OCI-LY1 (cell line): Measurements from ENCODE around the gene SETD5.

Experiments used
- H2AFZ ChIP-seq: fragments of 200-600 bp; sonication (generic), shearing (Covaris generic); 2 replicates; pipeline ENCODE4 v1.6.0; 2014; ENCODE audit warnings: antibody characterized with exemption, mild to moderate bottlenecking, low read length
- H3F3A ChIP-seq: fragments of 200-600 bp; sonication (generic), shearing (Covaris generic); 2 replicates; pipeline ENCODE4 v1.6.0; 2014; ENCODE audit warnings: mild to moderate bottlenecking, antibody characterized with exemption, low read length, moderate library complexity; ENCODE audit not compliant: insufficient read depth
- H3K27ac ChIP-seq: fragments of 200-600 bp; sonication (generic); 2 replicates; pipeline ENCODE4 v1.5.1; 2014; ENCODE audit warnings: low read length, mixed run types, mild to moderate bottlenecking, low read depth; ENCODE audit not compliant: poor library complexity, severe bottlenecking
- H3K27me3 ChIP-seq: fragments of 200-600 bp; sonication (generic); 2 replicates; pipeline ENCODE4 v1.6.0; 2014; ENCODE audit warnings: antibody characterized with exemption, mild to moderate bottlenecking, low read length, moderate library complexity; ENCODE audit not compliant: insufficient read depth
- H3K36me3 ChIP-seq: fragments of 200-600 bp; sonication (generic); 2 replicates; pipeline ENCODE4 v1.6.1; 2014; ENCODE audit warnings: mild to moderate bottlenecking, antibody characterized with exemption, low read length, moderate library complexity, mixed read lengths; ENCODE audit not compliant: insufficient read depth
- H3K4me1 ChIP-seq: fragments of 200-600 bp; sonication (generic); 2 replicates; pipeline ENCODE4 v1.5.1; 2014; ENCODE audit warnings: mild to moderate bottlenecking, low read length, moderate library complexity; ENCODE audit not compliant: insufficient read depth, severe bottlenecking
- H3K4me2 ChIP-seq: fragments of 200-600 bp; sonication (generic), shearing (Covaris generic); 2 replicates; pipeline ENCODE4 v1.6.1; 2014; ENCODE audit warnings: low read length
- H3K4me3 ChIP-seq: fragments of 200-600 bp; sonication (generic); 2 replicates; pipeline ENCODE4 v1.5.1; 2014; ENCODE audit warnings: low read length, low read depth, mild to moderate bottlenecking, mixed read lengths; ENCODE audit not compliant: poor library complexity, severe bottlenecking
- H3K79me2 ChIP-seq: fragments of 200-600 bp; shearing (Covaris generic); 2 replicates; pipeline ENCODE4 v1.6.1; 2016; ENCODE audit warnings: mixed run types, low read length, mixed read lengths; ENCODE audit not compliant: insufficient read depth
- H3K9ac ChIP-seq: fragments of 200-600 bp; sonication (generic), shearing (Covaris generic); 2 replicates; pipeline ENCODE4 v1.6.1; 2014; ENCODE audit warnings: mild to moderate bottlenecking, low read length, mixed read lengths
- H3K9me2 ChIP-seq: fragments of 200-600 bp; sonication (generic), shearing (Covaris generic); 2 replicates; pipeline ENCODE4 v1.6.1; 2014; ENCODE audit warnings: low read depth, mild to moderate bottlenecking, low read length, mixed read lengths
- H3K9me3 ChIP-seq: fragments of 200-600 bp; shearing (Covaris generic); 2 replicates; pipeline ENCODE4 v1.6.1; 2014; ENCODE audit warnings: low read length, mixed read lengths
- H4K20me1 ChIP-seq: fragments of 200-600 bp; sonication (generic), shearing (Covaris generic); 2 replicates; pipeline ENCODE4 v1.6.0; 2016; ENCODE audit warnings: mild to moderate bottlenecking, low read length; ENCODE audit not compliant: insufficient read depth
- CTCF ChIP-seq: fragments of 200-600 bp; sonication (generic), shearing (Covaris generic); IDR thresholded peaks from 2 replicates; pipeline ENCODE4 v1.5.1; 2017; ENCODE audit warnings: mild to moderate bottlenecking, antibody characterized with exemption, low read length, moderate library complexity, mixed read lengths
- EZH2 ChIP-seq: fragments of 200-600 bp; sonication (generic), shearing (Covaris generic); IDR thresholded peaks from 2 replicates; pipeline ENCODE4 v1.8.0; 2017; ENCODE audit warnings: borderline replicate concordance, mixed run types, mild to moderate bottlenecking, antibody characterized with exemption, low read length, moderate library complexity, mixed read lengths

SETD5 gene

GRCh38 chr3:9476935-9477334, 79.5 kb downstream of the SETD5 start:
- Histone ChIP-seq H3K4me1 (no peaks in the 10 kb centered on the region), H3K79me2 (no peaks in the 10 kb centered on the region), H3K27me3 (no peaks in the 10 kb centered on the region), H3K9ac (no peak overlapping the region), H3K36me3 (peaks cover 94% of the 10 kb centered on the region), H3F3A (no peaks in the 10 kb centered on the region), H3K9me2 (no peaks in the 10 kb centered on the region), H3K4me3 (no peak overlapping the region), H4K20me1 (no peaks in the 10 kb centered on the region), H3K27ac (no peak overlapping the region), H3K4me2 (no peak overlapping the region), H3K9me3 (no peaks in the 10 kb centered on the region), H2AFZ (no peak overlapping the region)
- TF ChIP-seq EZH2 (no peak), CTCF (no peak)

- Histone ChIP-seq H2AFZ (no peak overlapping the region), H3K27ac (no peak overlapping the region), H3K27me3 (no peaks in the 10 kb centered on the region), H3K79me2 (no peaks in the 10 kb centered on the region), H3K4me3 (no peak overlapping the region), H3K4me2 (no peak overlapping the region), H3K9ac (no peak overlapping the region), H3F3A (no peaks in the 10 kb centered on the region), H4K20me1 (no peaks in the 10 kb centered on the region), H3K9me2 (no peaks in the 10 kb centered on the region), H3K9me3 (no peaks in the 10 kb centered on the region), H3K36me3 (peaks cover 72% of the 10 kb centered on the region), H3K4me1 (no peaks in the 10 kb centered on the region)
- no peak for TF ChIP-seq CTCF
- TF ChIP-seq EZH2: no peak
Measured at GRCh38 chr3:9480265-9480664, 82.8 kb downstream of the SETD5 start.

GRCh38 chr3:9485248-9485647, 87.8 kb downstream of the SETD5 start:
- no peaks in the 10 kb centered on the region for H4K20me1 ChIP-seq
- no peaks in the 10 kb centered on the region for H3K27me3 ChIP-seq
- peaks cover 27% of the 10 kb centered on the region for H3K36me3 ChIP-seq
- H3K79me2 ChIP-seq: no peaks in the 10 kb centered on the region
- no peak overlapping the region for H3K27ac ChIP-seq
- H3F3A ChIP-seq: no peaks in the 10 kb centered on the region
- H3K9me3 ChIP-seq: no peaks in the 10 kb centered on the region
- no peak overlapping the region for H3K4me2 ChIP-seq
- H3K4me1 ChIP-seq: no peaks in the 10 kb centered on the region
- H3K4me3 ChIP-seq: no peak overlapping the region
- TF ChIP-seq EZH2 (no peak), CTCF (no peak)
- H3K9me2 ChIP-seq: no peaks in the 10 kb centered on the region
- no peak overlapping the region for H3K9ac ChIP-seq
- no peak overlapping the region for H2AFZ ChIP-seq
